HUES48 (cell line): ENCODE data around the gene TMEM121B.

ENCODE experiments used
- H3K27ac ChIP-seq: one replicate; pipeline ENCODE4 v1.7.0; 2013; ENCODE audit warnings: low read depth, low read length, inconsistent platforms
- H3K27me3 ChIP-seq: 2 replicates; pipeline ENCODE4 v1.6.1; 2013; ENCODE audit warnings: mild to moderate bottlenecking, low read length; ENCODE audit not compliant: control insufficient read depth, insufficient read depth
- H3K36me3 ChIP-seq: 2 replicates; pipeline ENCODE4 v1.6.1; 2013; ENCODE audit warnings: low read length; ENCODE audit not compliant: control insufficient read depth, insufficient read depth
- H3K4me1 ChIP-seq: 2 replicates; pipeline ENCODE4 v1.6.1; 2013; ENCODE audit warnings: mild to moderate bottlenecking, low read length; ENCODE audit not compliant: control insufficient read depth, insufficient read depth
- H3K4me3 ChIP-seq: 2 replicates; pipeline ENCODE4 v1.5.1; 2013; ENCODE audit warnings: mild to moderate bottlenecking, low read depth, low read length
- H3K9ac ChIP-seq: 2 replicates; pipeline ENCODE4 v1.6.1; 2013; ENCODE audit warnings: mild to moderate bottlenecking, low read depth, low read length, moderate library complexity
- H3K9me3 ChIP-seq: 2 replicates; pipeline ENCODE4 v1.6.1; 2013; ENCODE audit warnings: low read length; ENCODE audit not compliant: control insufficient read depth, insufficient read depth

TMEM121B gene

GRCh38 chr22:17072877-17073276 is 48.3 kb downstream of the TMEM121B start:
- no peak overlapping the region for H3K9ac ChIP-seq
- no peak overlapping the region for H3K27ac ChIP-seq
- no peak overlapping the region for H3K4me3 ChIP-seq
- no peaks in the 10 kb centered on the region for H3K9me3 ChIP-seq
- no peaks in the 10 kb centered on the region for H3K4me1 ChIP-seq
- no peaks in the 10 kb centered on the region for H3K36me3 ChIP-seq
- no peaks in the 10 kb centered on the region for H3K27me3 ChIP-seq
